AG09309 (cell line): Measurements from ENCODE around the gene GPR137B.
"Not testable (repeated sequence)": the region's sequence is repeated elsewhere in the genome, so short reads cannot be mapped to it uniquely, and the experiment has no call there.

Experiments
- DNase-seq: peaks from one replicate; pipeline ENCODE4 v3.0.0-alpha.2; 2010; ENCODE audit warnings: low read depth
- H3K4me3 ChIP-seq: 2 replicates; pipeline ENCODE4 v1.5.1; 2011; ENCODE audit warnings: mild to moderate bottlenecking, low read depth, low read length, moderate library complexity; ENCODE audit not compliant: control insufficient read depth
- TF ChIP-seq, protein P1 (sequence below): IDR thresholded peaks from 2 replicates; pipeline ENCODE4 v1.5.1; 2011; ENCODE audit warnings: mild to moderate bottlenecking, low read depth, low read length, inconsistent platforms; ENCODE audit not compliant: insufficient read depth, control insufficient read depth; ENCODE audit errors: missing control alignments

The GPR137B gene

GRCh38 chr1:236160540-236161127 lies 18.3 kb downstream of the GPR137B start:
- no peak for DNase-seq
- TF ChIP-seq, protein P1, sequence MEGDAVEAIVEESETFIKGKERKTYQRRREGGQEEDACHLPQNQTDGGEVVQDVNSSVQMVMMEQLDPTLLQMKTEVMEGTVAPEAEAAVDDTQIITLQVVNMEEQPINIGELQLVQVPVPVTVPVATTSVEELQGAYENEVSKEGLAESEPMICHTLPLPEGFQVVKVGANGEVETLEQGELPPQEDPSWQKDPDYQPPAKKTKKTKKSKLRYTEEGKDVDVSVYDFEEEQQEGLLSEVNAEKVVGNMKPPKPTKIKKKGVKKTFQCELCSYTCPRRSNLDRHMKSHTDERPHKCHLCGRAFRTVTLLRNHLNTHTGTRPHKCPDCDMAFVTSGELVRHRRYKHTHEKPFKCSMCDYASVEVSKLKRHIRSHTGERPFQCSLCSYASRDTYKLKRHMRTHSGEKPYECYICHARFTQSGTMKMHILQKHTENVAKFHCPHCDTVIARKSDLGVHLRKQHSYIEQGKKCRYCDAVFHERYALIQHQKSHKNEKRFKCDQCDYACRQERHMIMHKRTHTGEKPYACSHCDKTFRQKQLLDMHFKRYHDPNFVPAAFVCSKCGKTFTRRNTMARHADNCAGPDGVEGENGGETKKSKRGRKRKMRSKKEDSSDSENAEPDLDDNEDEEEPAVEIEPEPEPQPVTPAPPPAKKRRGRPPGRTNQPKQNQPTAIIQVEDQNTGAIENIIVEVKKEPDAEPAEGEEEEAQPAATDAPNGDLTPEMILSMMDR = no peak
- H3K4me3 ChIP-seq = no peak overlapping the region

GRCh38 chr1:236161230-236161629 lies 18.9 kb downstream of the GPR137B start:
- no peak for DNase-seq
- TF ChIP-seq, protein P1 = no peak
- H3K4me3 ChIP-seq = no peak overlapping the region

GRCh38 chr1:236161755-236162154 lies 19.4 kb downstream of the GPR137B start:
- DNase-seq, H3K4me3 ChIP-seq: not testable (repeated sequence)

GRCh38 chr1:236163463-236164153 lies 21.3 kb downstream of the GPR137B start:
- no peak for DNase-seq
- TF ChIP-seq, protein P1 = no peak
- H3K4me3 ChIP-seq = no peak overlapping the region

DNA sequence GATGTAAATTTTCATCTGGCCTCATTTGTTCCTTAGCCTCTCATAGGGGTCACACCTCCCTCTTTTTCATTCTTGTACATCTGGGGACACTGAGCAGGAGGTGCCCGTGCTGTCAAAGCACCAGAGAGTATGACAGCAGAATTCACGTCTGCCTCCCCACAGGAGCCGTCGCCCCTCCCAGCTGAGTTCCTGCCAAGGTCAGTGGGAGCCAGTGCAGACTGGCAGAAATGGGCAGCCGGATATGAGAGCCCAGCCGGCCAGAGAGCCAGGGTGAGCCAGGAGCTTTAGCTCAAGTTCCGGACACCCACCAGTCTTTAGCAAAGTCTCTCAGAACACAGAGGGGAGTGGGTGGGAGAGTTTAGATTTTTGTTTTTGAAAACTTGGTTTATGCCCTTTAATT lies 21.9 kb downstream of the GPR137B start:
- TF ChIP-seq, protein P1 = no peak
- no peak overlapping the region for H3K4me3 ChIP-seq
- no peak for DNase-seq

DNA sequence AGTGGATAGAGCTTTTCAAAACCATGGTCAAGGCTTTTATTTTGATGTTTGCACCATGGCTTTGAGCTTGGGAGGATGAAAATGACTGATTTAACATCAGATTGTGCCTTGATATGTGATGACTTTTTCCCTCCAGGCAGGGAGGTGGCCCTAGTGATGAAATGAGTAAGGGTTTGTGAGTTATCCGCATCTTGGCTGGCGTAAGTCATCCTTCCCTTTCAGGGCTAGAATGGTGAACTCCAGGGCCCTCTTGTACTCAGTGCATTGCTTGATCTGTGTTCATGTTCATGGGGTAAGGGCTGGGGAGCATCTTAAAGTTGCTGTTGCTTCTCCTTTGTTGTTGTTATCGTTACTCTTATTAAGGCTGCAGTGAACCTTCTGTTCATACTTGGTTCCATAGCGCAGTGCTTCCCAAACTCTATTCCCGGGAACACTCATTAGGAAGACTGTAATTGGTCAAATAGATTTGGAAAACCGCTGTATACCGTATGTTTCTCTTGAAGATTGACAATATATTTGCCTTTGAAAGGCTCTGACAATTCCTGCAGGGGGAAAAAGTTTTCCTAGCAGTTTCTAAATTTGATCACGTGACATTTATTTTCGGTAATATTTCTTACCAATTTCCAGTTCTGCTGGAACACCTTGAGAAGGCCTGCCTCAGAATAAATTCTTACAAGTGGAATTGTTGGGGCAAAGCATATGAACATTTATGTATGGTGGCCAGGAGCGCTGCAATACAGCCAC lies 23.1 kb downstream of the GPR137B start:
- DNase-seq = no peak
- TF ChIP-seq, protein P1 = no peak
- H3K4me3 ChIP-seq = no peak overlapping the region

GRCh38 chr1:236166041-236166440 lies 23.7 kb downstream of the GPR137B start:
- TF ChIP-seq, protein P1 = no peak
- DNase-seq = no peak
- H3K4me3 ChIP-seq = no peak overlapping the region
